GM18519 (cell line): Measurements from ENCODE around the gene AFF1.

Source experiments
- ATAC-seq: cut with Tn5 transposase; IDR thresholded peaks from one replicate; pipeline ENCODE4 v1.9.1; 2021; ENCODE audit warnings: mild to moderate bottlenecking, moderate library complexity; ENCODE audit not compliant: unreplicated experiment, low FRiP score

AFF1 gene

GRCh38 chr4:87100168-87100567 is 165.4 kb downstream of the AFF1 start:
- ATAC-seq, result no peak

GRCh38 chr4:87101543-87102199 is 166.9 kb downstream of the AFF1 start:
- no peak for ATAC-seq

DNA sequence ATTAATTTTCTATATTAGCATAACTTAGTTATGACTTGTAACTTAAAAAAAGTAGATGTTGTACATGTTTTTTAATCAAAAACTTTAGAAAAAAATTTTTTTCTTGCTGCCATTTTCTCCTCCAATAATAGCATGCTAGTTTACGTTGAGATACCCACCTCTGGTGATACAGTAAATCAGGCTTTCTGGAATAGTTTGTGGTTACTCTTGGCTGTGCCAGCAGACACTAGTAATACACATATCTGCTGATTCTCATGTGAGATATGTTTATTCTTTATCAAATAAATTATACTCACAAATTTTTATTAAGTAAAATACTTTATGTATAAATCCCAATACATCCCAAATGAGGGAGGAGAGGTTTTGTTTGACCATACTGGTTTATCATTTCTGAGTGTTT is 168.3 kb downstream of the AFF1 start:
- no peak for ATAC-seq

GRCh38 chr4:87103691-87104187 is 168.9 kb downstream of the AFF1 start:
- ATAC-seq, result no peak

DNA sequence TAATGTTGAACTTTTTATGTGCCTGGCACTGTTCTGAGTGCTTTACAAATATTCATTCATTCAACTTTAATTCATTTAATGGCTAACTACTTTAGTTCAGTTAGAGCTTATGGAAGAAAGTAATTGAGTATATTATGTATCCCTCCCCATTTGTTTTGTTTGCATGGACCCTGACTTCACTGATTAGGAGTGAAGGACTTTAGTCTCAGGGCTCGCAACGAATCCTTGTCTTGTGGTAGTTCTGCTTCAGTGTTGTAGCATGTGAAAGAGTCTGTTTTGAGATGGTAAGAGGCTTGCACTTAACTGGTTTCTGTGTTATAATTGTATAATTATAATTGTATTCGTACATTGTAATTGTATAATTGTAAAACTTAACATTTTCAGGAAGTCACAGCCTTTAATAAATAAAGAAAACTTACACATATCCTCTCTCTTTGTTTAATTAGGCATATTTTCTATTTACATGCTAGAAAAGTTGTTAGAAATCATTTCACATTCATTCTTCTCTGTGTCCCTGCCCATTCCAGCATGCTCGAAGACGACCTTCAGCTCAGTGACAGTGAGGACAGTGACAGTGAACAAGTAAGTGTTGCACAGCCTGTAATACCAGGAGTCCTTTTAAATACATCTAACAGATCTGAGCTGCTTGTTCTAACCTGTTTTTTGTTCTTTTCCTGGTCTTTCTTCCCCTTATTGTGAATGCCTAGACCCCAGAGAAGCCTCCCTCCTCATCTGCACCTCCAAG is 170.5 kb downstream of the AFF1 start:
- no peak for ATAC-seq

DNA sequence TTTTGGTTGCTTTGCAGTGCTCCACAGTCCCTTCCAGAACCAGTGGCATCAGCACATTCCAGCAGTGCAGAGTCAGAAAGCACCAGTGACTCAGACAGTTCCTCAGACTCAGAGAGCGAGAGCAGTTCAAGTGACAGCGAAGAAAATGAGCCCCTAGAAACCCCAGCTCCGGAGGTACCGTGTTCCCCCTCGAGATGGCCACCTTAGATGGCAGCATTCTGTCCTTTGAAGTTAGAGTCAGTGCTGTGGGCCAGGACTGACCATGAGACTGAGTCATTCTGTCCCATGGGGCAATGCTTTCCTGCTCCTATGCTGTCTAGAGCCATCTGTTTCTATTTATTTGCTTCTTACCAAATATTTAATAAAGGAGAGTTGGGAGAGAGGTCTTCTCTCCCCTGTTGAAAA is 173.3 kb downstream of the AFF1 start:
- ATAC-seq, result no peak

GRCh38 chr4:87109121-87109520 is 174.3 kb downstream of the AFF1 start:
- no peak for ATAC-seq

DNA sequence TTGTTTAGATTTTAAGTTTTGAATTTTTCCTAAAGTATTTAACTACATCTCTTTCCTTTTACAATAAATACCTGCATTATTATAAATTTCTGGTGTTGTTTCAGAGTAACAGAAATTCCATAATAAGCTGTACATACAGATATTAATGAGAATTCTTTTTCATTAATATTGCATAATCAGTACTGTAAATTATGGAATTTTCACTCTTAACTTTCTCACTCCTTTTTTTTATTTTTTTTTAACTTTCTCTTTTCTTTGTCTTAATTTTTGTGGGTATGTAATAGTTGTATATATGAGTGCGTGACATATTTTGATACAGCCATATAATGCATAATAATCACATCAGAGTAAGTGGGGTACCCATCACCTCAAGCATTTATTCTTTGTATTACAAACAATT is 175.1 kb downstream of the AFF1 start:
- ATAC-seq, result no peak

- ATAC-seq, result no peak
Observed at GRCh38 chr4:87112063-87112462, 177.3 kb downstream of the AFF1 start.

DNA sequence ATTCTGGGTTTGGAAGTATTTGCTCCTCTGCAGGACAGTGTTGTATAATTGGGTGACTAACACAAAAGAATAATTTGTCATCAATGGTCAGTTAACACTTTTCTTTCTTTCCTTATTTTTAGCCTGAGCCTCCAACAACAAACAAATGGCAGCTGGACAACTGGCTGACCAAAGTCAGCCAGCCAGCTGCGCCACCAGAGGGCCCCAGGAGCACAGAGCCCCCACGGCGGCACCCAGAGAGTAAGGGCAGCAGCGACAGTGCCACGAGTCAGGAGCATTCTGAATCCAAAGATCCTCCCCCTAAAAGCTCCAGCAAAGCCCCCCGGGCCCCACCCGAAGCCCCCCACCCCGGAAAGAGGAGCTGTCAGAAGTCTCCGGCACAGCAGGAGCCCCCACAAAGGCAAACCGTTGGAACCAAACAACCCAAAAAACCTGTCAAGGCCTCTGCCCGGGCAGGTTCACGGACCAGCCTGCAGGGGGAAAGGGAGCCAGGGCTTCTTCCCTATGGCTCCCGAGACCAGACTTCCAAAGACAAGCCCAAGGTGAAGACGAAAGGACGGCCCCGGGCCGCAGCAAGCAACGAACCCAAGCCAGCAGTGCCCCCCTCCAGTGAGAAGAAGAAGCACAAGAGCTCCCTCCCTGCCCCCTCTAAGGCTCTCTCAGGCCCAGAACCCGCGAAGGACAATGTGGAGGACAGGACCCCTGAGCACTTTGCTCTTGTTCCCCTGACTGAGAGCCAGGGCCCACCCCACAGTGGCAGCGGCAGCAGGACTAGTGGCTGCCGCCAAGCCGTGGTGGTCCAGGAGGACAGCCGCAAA is 179.6 kb downstream of the AFF1 start:
- ATAC-seq, result no peak

- ATAC-seq, result no peak
Observed at GRCh38 chr4:87116231-87116630, 181.4 kb downstream of the AFF1 start.

- no peak for ATAC-seq
Observed at GRCh38 chr4:87117051-87117731, 182.4 kb downstream of the AFF1 start.

DNA sequence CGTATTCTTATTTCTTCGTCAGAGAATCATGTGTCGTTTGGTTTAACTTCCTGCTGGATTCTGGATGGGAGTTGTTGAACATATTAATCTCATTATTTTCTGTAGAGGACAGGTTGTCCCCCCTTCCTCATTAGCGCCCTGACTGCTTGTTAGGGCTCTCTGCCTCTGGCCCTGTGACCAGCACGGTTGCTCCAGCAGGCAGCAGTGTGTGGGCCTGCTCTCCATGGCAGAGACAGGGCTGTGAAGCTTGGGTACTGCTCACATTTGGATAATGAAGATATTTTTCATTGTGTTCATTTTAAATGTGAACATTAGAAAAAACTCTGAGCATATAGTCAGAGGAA is 182.9 kb downstream of the AFF1 start:
- ATAC-seq, result no peak

DNA sequence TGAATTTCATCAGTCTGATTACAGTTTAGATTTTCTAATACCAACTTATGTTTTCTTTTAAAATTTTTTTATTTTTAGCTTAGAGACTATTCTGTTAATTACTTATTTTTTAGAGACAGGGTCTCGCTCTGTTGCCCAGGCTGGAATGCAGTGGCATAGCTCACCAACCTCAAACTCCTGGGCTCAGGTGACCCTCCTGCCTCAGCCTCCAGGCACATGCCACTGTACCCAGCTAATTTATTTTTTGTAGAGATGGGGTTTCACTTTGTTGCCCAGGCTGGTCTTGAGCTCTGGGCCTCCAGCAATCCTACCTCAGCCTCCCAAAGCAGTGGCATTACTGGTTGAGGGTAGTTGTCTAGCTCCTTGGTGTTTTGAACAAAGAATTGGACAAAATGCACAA is 183.6 kb downstream of the AFF1 start:
- ATAC-seq, result no peak

GRCh38 chr4:87118826-87119225 is 184.0 kb downstream of the AFF1 start:
- ATAC-seq, result no peak

DNA sequence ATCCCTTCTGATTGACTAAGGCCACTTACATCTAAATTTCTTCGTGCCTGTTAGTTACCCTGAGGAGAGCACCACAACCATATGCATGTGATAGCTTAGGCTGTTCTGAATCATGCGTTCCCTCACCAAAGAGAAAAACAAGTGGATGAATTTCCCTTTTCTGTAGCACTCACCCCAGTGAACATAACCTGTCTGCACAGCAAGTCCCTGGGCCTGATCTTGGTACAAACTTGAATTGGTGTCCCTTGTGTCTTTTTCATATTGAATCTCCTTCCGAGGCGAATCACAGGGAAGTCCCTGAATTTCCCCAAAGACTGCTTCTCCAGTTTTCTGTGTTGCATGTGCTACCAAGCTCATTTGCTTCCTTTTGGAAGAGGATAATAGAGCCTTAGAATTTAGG is 185.2 kb downstream of the AFF1 start:
- ATAC-seq, result no peak

GRCh38 chr4:87120411-87121162 is 185.8 kb downstream of the AFF1 start:
- ATAC-seq, result no peak

GRCh38 chr4:87121341-87122065 is 186.7 kb downstream of the AFF1 start:
- ATAC-seq, result no peak

DNA sequence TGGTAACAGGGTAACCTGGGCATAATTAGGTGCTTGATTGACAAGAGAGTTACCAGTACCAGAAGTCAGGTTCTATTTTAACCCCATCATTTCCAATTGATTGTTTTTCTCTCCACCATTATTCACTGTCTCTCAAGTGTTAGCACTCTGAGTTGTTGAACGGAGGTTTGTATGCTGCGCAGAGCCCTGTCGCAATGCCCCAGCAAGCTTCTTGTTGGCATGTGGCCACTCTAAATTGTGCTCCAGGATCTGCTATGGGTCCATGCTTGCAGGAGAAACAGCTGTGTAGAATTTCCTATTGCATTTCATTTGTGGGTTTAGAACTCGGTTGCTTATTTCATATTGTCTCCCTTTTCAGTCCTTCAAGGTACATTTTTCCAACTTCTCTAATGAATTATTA is 187.4 kb downstream of the AFF1 start:
- no peak for ATAC-seq
